Hematopoietic multipotent progenitor cell (in vitro differentiated cells): ENCODE results near the gene HPF1. TPM values are rescaled to one million over a fixed set of nuclear protein-coding genes. Genes with fewer than 3 reads are reported as not detected.
"Not testable (repeated sequence)": the region's sequence is repeated elsewhere in the genome, so short reads cannot be mapped to it uniquely, and the experiment has no call there.

Source experiments
- DNase-seq, 3 donors: peaks; one replicate each; pipeline ENCODE4 v3.0.0-alpha.2; 2011 to 2015; ENCODE audit warnings: low read depth in 2 of 3, low spot score in 2 of 3
- total RNA-seq: library from RNA; depleted of rRNA; stranded (reverse); fragments of >200 nt; gene quantifications from one replicate; pipeline ENCODE4 v1.2.3, GENCODE V29; 2012

Gene HPF1
- total RNA-seq: 6.5 TPM

- DNase-seq: peak; percentile 91 to 94 (median 92)
Measured at GRCh38 chr4:169757575-169758184, at the start of gene HPF1. Gene HPF1 (minus strand): TSS chr4:169757944. CDS start chr4:169757877, 67 bp downstream.

- not testable (repeated sequence) for DNase-seq
Measured at GRCh38 chr4:169806770-169807169, 49.0 kb upstream of the HPF1 start.

GRCh38 chr4:169803413-169803812, 45.7 kb upstream of the HPF1 start:
- no peak for DNase-seq

GRCh38 chr4:169802873-169803272, 45.1 kb upstream of the HPF1 start:
- DNase-seq: peak in 1 of 3 donors; percentile 70

- DNase-seq: no peak
Measured at GRCh38 chr4:169800541-169800940, 42.8 kb upstream of the HPF1 start.

- no peak for DNase-seq
Measured at GRCh38 chr4:169799260-169799659, 41.5 kb upstream of the HPF1 start.

GRCh38 chr4:169795585-169795984, 37.8 kb upstream of the HPF1 start:
- DNase-seq: no peak

GRCh38 chr4:169791527-169792156, 33.9 kb upstream of the HPF1 start:
- DNase-seq: peak in 2 of 3 donors; percentile 54 to 75

- no peak for DNase-seq
Measured at GRCh38 chr4:169791062-169791461, 33.3 kb upstream of the HPF1 start.

- DNase-seq: peak in 2 of 3 donors; percentile 64 to 70
Measured at GRCh38 chr4:169774466-169775445, 17.0 kb upstream of the HPF1 start.

- DNase-seq: no peak
Measured at GRCh38 chr4:169773889-169774288, 16.1 kb upstream of the HPF1 start.

GRCh38 chr4:169771556-169772080, 13.9 kb upstream of the HPF1 start:
- not testable (repeated sequence) for DNase-seq

GRCh38 chr4:169770416-169770815, 12.7 kb upstream of the HPF1 start:
- no peak for DNase-seq

- DNase-seq: no peak
Measured at GRCh38 chr4:169768385-169768784, 10.6 kb upstream of the HPF1 start.

- DNase-seq: no peak
Measured at GRCh38 chr4:169766741-169767140, 9.0 kb upstream of the HPF1 start.

GRCh38 chr4:169765835-169766234, 8.1 kb upstream of the HPF1 start:
- no peak for DNase-seq

GRCh38 chr4:169761846-169762245, 4.1 kb upstream of the HPF1 start:
- DNase-seq: no peak

GRCh38 chr4:169758401-169758962, 738 bp upstream of the HPF1 start:
- no peak for DNase-seq

GRCh38 chr4:169756971-169757574, 671 bp downstream of the HPF1 start:
- DNase-seq: peak in 1 of 3 donors; percentile 8

GRCh38 chr4:169745291-169745690, 12.5 kb downstream of the HPF1 start:
- no peak for DNase-seq
